HG03135 (cell line): ENCODE data around the gene ISG20.

Experiments used
- ATAC-seq: cut with Tn5 transposase; IDR thresholded peaks from one replicate; pipeline ENCODE4 v1.9.1; 2021; ENCODE audit warnings: mild to moderate bottlenecking, moderate library complexity; ENCODE audit not compliant: unreplicated experiment

The ISG20 gene

DNA sequence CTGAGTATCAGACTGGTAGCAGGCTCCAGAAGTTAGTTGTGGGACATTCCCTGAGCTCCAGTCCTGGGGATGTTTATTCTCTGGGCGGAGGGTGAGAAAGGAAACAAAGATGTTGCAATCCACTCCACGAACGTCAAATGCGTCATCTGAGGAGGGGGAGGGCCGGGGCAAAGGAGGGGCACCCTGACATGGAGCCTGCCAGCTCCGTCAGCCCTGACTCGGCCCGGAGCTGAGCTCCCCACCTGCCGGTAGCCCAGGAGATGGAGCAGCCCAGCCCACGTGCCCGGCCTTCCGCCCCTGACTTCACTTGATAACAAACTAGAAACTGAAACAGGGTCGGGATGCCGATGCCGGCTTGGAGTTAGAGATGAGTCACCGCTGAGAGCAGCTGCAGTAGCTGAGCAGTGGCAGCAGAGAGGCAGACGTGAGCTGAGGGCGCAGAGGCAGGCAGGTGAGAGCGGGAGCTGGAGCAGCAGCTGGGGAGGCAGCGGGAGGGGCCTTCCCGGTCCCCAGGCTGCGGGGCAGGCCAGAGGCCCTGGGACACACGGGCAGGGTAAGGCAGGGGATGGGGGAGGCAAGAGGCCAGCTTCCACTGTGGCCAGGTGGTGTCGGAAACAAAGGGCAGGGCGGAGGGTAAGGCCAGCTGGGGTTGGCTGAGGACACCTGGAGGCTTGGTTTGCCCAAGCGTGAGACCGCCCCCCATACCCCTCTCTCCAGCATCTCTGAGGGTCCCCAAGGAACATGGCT lies at the start of gene ISG20:
Gene ISG20 (plus strand): TSS at position 391 of the 747 bp plus-strand sequence. CDS start 351 bp downstream, at position 742.
- peak; percentile 76 for ATAC-seq

DNA sequence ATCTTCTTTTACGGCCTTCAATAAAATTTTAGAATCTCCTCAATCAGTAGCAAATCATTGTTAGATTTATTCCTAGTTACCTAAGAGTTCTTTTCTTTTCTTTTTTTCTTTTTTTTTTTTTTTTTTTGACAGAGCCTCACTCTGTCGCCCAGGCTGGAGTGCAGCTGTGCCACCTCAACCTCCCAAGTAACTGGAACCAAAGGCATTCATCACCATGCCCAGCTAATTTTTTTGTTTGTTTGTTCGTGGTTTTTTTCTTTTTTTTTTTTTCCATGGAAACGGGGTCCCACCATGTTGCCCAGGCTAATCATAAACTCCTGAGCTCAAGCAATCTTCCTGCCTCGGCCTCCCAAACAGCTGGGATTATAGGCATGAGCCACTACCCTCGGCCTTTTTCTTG lies 48.1 kb upstream of the ISG20 start:
- ATAC-seq, result no peak

DNA sequence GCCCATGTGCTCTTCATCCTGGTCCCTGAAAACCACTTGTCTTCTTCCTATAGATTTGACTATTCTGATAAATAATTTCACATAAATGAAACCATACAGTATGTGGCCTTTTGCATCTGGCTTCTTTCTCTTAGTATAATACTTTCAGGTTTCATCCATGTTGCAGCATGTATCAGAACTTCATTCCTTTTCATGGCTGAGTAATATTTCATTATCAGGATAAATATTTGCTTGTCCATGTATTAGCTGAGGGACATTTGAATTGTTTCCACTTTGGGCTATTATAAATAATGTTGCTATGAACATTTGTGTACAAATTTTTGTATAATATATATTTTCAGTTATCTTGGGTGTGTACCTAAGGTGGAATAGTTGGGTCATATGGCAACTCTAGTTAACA lies 47.4 kb upstream of the ISG20 start:
- ATAC-seq, result no peak

DNA sequence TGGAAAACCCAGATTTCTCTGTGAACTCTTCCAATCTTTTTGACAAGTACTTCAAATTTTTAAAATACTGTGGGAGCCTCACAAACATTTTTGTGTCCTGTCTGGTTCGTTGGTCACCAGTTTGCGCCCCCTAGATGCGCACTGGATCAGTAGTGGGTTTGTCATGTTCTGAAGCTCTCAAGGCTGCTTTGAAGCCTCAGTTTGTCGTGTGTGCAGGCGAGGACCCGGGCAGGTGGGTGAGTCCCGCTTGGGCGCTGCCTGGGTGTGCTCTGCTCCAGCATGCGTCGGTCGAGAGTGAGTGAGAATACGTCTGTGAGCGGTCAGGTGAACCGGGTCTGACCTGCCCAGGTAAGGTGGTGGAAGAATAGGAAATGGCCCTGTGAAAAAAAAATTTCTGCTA lies 34.9 kb upstream of the ISG20 start:
- ATAC-seq, result no peak

DNA sequence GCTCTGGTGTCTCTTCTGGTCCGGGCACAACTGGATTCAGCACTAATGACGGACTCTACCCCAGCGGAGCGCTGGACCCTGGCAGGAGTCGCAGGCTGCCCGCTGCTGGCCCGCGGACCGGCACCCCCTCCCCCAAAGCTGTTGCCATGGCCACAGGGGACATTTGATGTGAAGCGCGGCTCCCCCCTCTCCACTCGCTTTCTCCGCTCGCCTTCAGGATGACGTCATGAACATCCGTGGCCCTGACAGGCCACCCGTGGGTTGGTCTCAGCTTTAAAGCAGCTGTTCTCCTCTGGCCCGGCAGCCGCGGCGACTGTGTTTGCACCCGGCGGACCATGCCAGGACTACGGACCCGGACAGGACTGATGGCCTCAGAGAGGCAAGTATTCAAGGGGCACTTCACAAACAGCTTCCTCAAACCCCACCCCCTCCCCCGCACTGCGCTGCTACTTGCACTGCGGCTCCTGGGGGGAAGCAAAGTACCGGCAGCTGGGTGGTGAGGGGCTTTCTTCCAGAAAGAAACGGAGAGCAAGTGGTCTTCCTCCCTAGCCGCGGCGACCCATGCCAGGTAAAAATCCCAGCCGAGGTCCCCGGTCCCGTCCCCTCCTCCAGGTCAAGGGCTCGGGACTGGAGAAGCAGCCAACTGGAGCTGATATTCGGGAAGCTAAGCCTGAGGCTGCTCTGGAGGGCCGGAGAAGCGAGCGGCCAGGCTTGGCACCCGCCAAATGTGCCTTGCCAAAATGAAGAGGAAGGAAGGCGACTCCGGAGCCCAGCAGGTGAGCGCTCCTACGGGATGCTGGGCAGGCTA lies 34.2 kb upstream of the ISG20 start:
- no peak for ATAC-seq

DNA sequence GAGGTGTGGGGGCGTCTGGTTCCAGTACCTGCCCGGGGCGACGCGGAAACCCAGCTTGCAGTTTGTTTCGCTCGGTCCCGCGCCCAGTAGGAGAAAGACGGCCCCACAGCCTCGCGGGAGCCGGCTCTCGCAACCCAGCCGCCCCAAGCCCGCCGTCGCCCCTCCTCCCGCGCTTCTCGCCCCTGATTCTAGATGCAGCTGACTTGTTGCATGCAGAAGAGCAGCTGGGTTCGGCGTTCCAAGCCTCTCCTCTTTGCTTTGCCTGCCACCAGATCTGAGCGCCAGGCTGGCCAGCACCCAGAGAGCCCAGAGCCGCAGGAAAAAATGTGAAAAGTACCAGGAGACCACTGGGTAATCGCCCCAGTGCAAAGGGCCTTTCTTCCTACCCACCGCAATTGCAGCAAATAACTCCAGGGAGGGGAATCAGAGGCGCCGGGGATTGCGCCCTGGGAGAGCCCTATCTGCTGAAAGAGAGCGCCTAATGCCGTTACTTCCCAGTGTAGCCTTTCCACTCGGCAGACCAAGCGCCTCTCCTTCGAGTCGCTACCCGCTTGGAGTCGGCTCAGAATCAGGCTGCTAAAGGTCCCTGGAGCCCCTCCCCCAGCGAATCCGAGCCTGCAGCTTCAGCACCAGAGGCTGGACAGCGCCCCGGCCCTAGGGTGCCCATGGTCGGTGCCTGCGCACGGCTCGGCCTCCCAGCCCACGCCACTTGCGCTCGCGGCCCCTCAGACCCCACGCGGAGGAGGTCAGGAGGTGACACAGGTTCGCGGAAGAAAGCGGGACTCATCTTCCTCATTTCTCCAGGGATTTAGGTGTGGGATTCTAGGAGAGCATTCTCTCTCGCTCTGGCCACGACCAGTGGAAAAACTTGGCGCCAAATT lies 33.4 kb upstream of the ISG20 start:
- no peak for ATAC-seq

DNA sequence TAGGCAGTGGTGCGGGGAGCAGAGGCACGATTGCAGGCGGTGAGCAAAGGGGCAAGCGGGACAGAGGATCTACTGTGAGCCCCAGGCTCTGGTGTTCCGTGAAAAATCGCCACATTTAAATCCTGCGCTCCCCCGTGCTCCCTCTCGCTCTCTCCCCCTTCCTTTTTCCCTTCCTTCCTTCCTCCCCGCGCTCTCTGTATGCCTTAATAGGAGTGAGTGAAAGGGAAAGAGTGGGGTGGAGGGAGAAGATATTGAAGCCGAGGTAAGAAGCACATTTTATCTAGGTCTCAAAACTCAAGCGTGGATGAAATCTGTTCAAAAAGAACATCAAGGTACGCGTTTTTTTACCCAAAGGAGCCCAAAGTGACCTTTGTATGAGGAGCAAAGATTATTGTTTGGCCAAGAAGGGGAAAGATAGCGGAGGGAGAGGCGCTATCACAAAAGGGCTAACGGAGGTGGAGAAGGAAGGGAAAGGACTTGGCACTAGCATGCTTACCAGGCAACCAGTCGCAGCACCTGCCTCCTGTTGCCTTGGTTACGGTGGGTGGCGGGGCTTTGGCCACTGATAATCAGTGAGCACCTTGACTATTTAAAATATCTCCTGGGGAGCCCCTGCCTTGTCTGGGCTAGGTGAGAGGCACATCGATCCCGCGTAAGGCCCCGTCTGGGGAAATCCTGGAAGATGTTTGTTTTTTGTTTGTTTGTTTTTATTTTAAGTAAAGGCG lies 32.6 kb upstream of the ISG20 start:
- ATAC-seq, result no peak

DNA sequence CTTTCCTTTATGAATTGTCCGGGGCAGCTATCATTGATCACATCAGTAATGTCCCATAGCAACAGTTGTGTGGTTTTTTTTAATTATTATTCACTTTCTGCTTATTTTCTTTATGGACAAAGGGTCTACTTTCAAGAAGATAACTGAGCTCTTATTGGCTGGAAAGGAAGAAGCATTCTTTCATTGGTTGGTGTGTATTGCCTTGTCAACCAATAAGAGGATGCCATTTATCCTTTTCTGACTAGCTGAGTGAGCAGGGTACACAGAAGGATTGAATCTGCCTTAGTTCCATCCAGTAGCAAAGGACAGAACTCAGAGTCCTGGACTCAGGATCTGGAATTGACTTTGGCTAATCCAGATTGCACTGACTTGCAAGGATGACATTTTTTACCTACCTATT lies 30.9 kb upstream of the ISG20 start:
- ATAC-seq, result no peak

DNA sequence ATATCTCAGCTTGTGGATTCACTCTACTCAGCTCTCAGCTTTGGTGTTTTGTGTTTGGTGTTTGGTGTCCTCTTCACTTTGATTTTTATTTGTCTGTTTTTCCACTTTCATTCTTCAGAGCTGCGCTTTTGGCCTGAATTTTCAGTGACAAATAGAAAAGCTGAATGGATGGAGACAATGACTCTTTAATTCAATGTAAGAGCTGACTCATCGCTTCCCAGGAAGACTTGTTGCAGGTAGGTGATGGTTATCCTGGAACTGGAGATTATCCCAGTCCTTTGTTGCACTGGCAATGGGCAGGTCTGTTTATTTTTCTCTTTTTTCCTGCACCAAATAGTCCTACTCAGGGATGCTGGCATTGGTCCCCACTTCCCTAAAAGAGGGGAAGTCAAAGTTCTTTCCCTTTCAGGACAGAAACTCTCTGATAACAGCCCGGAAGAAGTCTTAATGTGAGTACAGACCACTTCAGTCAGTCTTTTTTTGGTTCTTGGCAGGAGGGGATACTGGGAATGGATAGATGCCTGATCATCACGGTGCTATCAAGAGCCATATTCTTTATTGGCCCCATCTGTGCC lies 30.1 kb upstream of the ISG20 start:
- ATAC-seq, result no peak

DNA sequence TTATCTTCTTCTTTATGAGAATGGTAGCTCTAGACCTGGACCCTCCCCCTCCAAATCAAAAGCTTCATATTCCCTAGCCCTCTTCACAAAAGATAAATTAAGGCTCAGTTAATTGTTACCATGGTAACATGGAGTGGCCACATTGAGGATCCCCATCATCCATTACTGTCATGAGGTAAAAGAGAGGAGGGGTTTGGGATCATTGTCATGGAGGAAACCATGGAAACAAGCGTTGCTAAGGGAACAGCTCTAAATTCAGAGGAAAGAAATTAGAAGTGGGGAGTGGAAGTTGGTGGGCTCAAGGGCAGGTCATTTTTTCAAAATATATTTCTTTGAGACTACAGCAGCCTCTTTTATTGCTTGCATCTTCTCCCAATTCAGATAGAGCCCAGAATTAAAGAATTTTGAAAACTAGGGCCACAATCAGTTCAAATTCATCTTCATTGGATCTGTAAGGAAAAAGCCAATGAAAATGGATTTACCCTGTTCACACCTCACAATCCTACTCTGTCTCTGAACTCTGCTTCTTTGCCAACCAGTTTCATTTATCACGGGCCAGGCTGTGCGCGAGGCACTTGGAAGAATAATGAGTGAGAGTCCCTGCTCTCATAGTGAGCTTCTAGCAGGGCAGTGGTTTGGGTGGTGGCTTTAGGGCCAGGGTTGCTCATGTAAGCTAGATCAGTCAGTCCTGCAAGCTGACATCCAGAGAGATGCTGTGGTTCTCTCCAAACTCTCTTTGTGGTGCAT lies 29.3 kb upstream of the ISG20 start:
- no peak for ATAC-seq

DNA sequence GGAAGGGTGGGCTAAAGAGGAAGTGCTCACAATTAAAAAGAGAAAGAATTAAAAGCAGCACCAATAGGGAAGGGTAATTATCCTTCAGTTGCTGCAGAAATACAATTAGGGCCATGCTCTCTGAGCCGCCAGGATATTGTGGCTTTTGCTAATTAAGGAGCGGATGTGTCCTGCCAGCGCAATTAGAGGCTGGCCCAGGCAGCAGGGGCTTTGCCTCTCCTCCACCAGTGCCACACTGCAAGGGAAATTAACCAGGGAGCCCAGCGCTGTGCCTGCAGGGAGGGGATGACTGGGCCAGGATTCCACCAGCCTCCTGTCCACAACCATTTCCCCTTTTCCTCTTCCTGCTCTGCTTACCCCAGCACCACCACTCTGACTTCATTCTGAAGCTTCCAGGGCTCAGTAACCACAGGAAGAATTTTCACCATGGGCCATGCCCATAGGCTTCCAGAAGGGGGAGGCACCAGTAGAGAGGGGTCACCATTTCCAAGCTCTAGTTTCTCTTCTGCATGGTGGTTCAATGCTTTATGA lies 28.1 kb upstream of the ISG20 start:
- no peak for ATAC-seq

DNA sequence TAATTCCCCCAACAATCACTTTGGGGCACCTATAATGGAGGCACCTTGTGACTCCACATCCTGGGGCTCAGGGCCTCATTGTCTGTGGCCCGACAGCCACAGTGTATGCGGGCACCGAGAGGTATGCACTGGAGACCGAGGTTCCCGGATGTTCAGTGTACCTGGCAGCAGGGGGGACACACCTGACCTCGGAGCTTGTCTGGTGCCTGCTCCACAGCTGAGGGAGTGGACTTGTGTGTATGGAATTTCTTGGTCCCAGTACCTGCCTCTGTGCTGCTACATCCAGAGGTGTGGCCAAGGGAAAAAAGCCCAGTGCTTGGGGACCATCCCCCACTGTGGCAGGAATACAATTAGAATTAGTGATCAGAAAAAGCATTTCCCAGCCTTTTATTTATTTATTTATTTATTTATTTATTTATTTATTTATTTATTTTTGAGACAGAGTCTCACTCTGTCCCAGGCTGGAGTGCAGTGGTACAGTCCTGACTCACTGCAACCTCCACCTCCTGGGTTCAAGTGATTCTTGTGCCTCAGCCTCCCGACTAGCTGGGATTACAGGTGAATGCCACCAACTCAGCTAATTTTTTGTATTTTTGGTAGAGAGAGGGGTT lies 26.5 kb upstream of the ISG20 start:
- no peak for ATAC-seq

DNA sequence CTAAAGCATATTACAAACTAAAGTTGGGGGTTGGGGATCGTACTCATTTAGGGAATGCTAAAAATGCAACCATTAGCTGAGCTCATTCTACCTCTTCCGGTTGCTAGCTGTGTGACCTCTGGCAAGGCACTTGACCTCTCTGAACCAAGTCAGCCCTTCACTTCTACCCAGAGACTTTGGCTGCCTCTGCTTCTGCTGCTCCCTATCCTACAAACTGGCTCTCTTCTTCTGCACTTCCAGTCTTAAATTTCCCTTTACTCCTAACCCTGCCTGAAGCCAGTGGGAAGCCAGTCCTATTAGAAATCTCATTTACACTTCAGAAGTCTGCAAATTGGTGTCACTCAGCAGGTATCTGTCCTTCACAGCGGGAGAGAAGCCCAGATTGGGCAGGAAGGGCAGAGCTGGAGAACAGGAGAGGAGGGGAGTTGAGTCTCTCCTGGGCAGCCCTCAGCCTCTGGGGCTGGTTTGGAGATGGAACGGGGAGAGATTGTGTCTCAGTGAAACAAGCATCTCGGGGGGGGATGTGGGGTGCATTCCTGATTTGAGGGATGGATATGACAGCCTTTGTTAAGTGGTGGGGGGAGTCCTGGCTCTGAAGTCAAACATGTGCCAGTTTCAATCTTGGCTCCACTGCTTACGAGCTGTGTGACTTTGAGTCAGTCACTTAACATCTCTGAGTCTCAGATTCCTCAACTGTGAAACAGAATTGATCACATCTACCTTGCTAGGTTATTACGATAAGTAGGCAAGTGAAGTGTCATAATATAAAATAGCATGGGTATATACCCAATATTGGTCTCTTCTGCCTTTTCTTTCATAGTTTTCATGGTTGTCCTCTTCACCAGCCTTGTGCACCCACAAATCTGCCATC lies 25.5 kb upstream of the ISG20 start:
- no peak for ATAC-seq

DNA sequence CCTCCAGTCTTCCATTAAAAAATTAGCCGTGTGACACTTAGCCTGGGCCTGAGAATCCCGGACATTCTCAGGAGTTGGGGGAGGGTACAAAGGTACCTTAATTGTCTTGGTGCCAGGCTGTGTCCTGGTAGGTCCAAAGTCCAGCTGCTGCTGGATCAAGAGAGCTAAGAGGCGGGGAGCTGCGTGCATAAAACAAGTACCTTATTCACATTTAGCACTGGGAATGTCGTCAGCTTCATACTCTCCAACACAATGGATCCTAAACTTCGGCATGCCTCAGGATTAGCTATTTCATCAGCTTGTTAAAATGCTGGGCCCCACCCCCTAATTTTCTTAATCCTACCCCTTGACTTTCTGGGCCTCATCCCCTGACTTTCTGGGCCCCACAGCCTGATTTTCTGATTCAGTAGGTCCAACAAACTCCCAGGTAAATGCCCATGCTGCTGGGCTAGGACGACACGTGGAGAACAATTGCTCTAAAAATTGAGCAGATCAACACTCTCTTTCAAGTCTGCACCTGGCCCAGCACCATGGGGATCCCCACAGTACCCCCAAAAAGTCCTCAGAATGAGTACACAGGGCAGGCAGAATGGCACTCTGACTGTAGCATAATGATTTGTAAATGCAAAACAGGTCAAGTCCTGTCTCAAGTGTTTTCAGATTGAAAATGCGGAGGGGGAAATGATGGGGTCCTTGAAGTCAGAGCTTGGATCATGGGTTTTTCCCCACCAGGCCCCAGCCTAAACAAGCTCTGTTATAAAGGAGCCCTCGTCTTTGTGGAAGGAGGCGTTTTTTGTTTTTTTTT lies 23.3 kb upstream of the ISG20 start:
- ATAC-seq, result no peak

DNA sequence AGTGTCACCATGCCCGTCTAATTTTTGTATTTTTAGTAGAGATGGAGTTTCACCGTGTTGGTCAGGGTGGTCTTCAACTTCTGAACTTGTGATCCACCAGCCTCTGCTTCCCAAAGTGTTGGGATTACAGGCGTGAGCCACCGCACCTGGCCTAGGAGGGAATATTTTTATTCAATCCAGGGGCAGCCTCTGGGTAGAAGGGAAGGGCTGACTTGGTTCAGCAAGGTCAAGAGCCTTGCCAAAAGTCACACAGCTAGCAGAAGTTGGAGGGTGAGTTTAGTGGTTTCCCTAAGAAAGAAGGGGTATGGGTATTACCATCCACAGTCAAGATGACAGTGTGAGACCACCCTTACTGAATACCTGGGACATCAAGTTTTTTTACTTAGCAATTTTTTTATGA lies 22.6 kb upstream of the ISG20 start:
- no peak for ATAC-seq

DNA sequence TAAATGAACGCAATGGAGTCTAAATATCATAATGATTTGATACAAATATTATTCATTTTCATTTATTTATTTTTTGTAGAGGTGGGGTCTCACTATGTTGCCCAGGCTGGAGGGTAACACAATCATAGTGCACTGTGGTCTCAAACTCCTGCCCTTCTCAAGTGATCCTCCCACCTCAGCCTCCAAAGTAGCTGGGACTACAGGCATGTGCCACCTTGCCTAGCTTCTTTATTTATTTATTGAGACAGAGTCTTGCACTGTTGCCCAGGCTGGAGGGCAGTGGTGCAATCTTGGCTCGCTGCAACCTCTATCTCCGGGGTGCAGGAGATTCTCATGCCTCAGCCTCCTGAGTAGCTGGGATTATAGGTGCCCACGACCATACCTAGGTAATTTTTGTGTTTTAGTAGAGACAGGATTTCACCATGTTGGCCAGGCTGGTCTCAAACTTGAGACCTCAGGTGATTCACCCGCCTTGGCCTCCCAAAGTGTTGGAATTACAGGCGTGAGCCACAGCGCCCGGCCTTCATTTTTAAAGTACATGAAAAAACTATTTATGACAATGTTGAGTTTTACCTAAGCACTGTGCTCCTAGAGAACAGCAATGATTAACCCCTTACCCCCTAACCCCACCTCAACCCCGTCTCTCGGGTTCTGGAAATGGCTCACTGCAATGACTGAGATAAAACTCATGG lies 21.6 kb upstream of the ISG20 start:
- no peak for ATAC-seq

DNA sequence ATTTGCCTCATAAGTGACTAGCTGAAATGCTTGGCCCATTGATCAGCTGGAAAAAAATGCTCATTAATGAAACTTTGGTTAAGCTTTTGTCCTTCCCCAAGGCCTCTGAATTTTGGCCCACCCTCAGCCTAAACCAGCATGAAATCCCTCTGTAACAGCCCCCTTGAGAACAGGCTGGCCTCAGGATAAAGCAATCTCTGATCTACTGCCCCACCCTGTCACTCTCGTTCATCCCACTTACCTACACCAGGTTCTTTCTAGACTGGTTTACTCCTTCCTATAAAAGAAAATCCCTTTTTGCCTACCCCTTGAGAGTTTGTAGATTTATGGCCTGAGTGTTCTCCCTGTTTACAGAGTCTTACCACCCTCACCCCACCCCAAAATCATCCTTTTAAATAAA lies 21.0 kb upstream of the ISG20 start:
- no peak for ATAC-seq
